Motor neuron (in vitro differentiated cells): ENCODE measurements around the gene NEBL. TPM values are rescaled to one million over a fixed set of nuclear protein-coding genes. Genes with fewer than 3 reads are reported as not detected.
A peak's percentile ranks its signal among the peaks of the same experiment; 100 is the strongest.

Source experiments
- ATAC-seq, 8 experiments: fragments of 200-7000 bp; cut with Tn5 transposase; replicated peaks in 6 of 8; 2 replicates each; pipeline ENCODE4 v1.8.0; 2021; ENCODE audit warnings: mild to moderate bottlenecking in 8 of 8, moderate library complexity in 8 of 8
- H3K27ac ChIP-seq, 2 donors: fragments of 250-450 bp; sonication (Bioruptor Pico); 2 replicates each; pipeline ENCODE4 v1.9.0; 2021; ENCODE audit warnings: antibody characterized with exemption in 2 of 2, mild to moderate bottlenecking in 2 of 2, moderate library complexity in 1 of 2
- H3K4me1 ChIP-seq, 2 donors: fragments of 250-450 bp; sonication (Bioruptor Pico); replicated peaks in 1 of 2; 2 replicates each; pipeline ENCODE4 v1.6.1; 2021; ENCODE audit warnings: antibody characterized with exemption in 2 of 2, mild to moderate bottlenecking in 2 of 2, moderate library complexity in 1 of 2
- H3K4me3 ChIP-seq, 5 donors: fragments of 250-450 bp; sonication (Bioruptor Pico); 2 replicates each; pipeline ENCODE4 v1.9.0; 2021; ENCODE audit warnings: antibody characterized with exemption in 5 of 5, mild to moderate bottlenecking in 5 of 5, moderate library complexity in 4 of 5
- WGBS, 10 experiments: fragments of 450-650 bp; shearing (Covaris generic); methylation state at CpG; one replicate each; pipeline ENCODE4 v1.0.0; 2022; 5-methylcytosine and 5-hydroxymethylcytosine counted together
- in situ Hi-C, 9 experiments: fragments of 400-800 bp; cut with MboI; loops; one replicate each; pipeline ENCODE4 v1.15.0; 2021; ENCODE audit warnings: low sequenced_read_pairs in 9 of 9, low pct_unique_long_range_greater_than_20kb in 2 of 9; ENCODE audit not compliant: unreplicated experiment in 9 of 9
- total RNA-seq, 8 experiments: library from RNA; unstranded; fragments of 300-600 nt; gene quantifications; 2 replicates each; pipeline versions ENCODE4 v1.2.3 to v1.2.4, GENCODE V29; 2022

Gene NEBL
- total RNA-seq, 8 experiments from 2014 or later = 0.97 to 76.4 (median 13.6) TPM

GRCh38 chr10:20922033-20922432 is 24.9 kb upstream of the NEBL start:
- H3K4me3 ChIP-seq = no peak overlapping the region
- in situ Hi-C loops = no loop called here

GRCh38 chr10:20920061-20920460 is 22.9 kb upstream of the NEBL start:
- H3K4me1 ChIP-seq = no peaks in the 10 kb centered on the region
- 7 to 100% (median 93%) methylated on average over 2 of the region's 2 CpGs; no CpG with 5 or more reads in 1 of the 10 experiments for WGBS, 10 experiments
- in situ Hi-C loops = no loop called here
- ATAC-seq = no peak
- no peak overlapping the region for H3K27ac ChIP-seq
- no peak overlapping the region for H3K4me3 ChIP-seq

More at GRCh38 chr10:20922033-20922432, 24.9 kb upstream of the NEBL start:
- Histone ChIP-seq H3K4me1 (no peaks in the 10 kb centered on the region), H3K27ac (no peak overlapping the region)
- peak in 4 of 8 experiments; percentile 12 to 50 (median 31) for ATAC-seq
- WGBS, 10 experiments = 33 to 90% (median 83%) methylated on average over 1 to 3 of the region's 4 CpGs; no CpG with 5 or more reads in 4 of the 10 experiments

- no peak overlapping the region for H3K27ac ChIP-seq
- H3K4me1 ChIP-seq = no peaks in the 10 kb centered on the region
- no peak overlapping the region for H3K4me3 ChIP-seq
- 4 to 100% (median 89%) methylated on average over 2 to 4 of the region's 4 CpGs for WGBS, 10 experiments
- in situ Hi-C loops = no loop called here
- ATAC-seq = no peak
Observed at GRCh38 chr10:20919481-20919880, 22.4 kb upstream of the NEBL start.

GRCh38 chr10:20916976-20917375 is 19.9 kb upstream of the NEBL start:
- H3K4me1 ChIP-seq = no peaks in the 10 kb centered on the region
- ATAC-seq = no peak
- H3K4me3 ChIP-seq = no peak overlapping the region
- H3K27ac ChIP-seq = no peak overlapping the region
- 0 to 100% (median 80%) methylated on average over 1 of the region's 1 CpG; no CpG with 5 or more reads in 1 of the 10 experiments for WGBS, 10 experiments
- in situ Hi-C loops = no loop called here

- in situ Hi-C loops = no loop called here
- no peak overlapping the region for H3K27ac ChIP-seq
- H3K4me3 ChIP-seq = no peak overlapping the region
- ATAC-seq = no peak
- H3K4me1 ChIP-seq = no peaks in the 10 kb centered on the region
- WGBS, 10 experiments = 14 to 100% (median 87%) methylated on average over 1 of the region's 1 CpG; no CpG with 5 or more reads in 4 of the 10 experiments
Observed at GRCh38 chr10:20912969-20913368, 15.9 kb upstream of the NEBL start.

- no peaks in the 10 kb centered on the region for H3K4me1 ChIP-seq
- 24 to 96% (median 70%) methylated on average over 3 to 4 of the region's 4 CpGs; no CpG with 5 or more reads in 1 of the 10 experiments for WGBS, 10 experiments
- in situ Hi-C loops = no loop called here
- ATAC-seq = peak in 3 of 8 experiments; percentile 19 to 46 (median 35)
- no peak overlapping the region for H3K4me3 ChIP-seq
- H3K27ac ChIP-seq = no peak overlapping the region
Observed at GRCh38 chr10:20911626-20912025, 14.5 kb upstream of the NEBL start.

- in situ Hi-C loops = no loop called here
- ATAC-seq = no peak
- Histone ChIP-seq H3K27ac (no peak overlapping the region), H3K4me1 (no peaks in the 10 kb centered on the region), H3K4me3 (no peak overlapping the region)
Observed at GRCh38 chr10:20909801-20910200, 12.7 kb upstream of the NEBL start.

GRCh38 chr10:20908391-20908790 is 11.3 kb upstream of the NEBL start:
- Histone ChIP-seq H3K27ac (no peak overlapping the region), H3K4me1 (no peaks in the 10 kb centered on the region), H3K4me3 (no peak overlapping the region)
- ATAC-seq = no peak
- in situ Hi-C loops = no loop called here
- WGBS, 10 experiments = 16 to 100% (median 70%) methylated on average over 1 to 3 of the region's 3 CpGs; no CpG with 5 or more reads in 1 of the 10 experiments

GRCh38 chr10:20903635-20904390 is 6.7 kb upstream of the NEBL start:
- ATAC-seq = no peak
- WGBS, 10 experiments = 3 to 100% (median 88%) methylated on average over 1 to 5 of the region's 5 CpGs
- in situ Hi-C loops = no loop called here

GRCh38 chr10:20901110-20901509 is 4.0 kb upstream of the NEBL start:
- WGBS, 10 experiments = 23 to 100% (median 89%) methylated on average over 1 to 5 of the region's 5 CpGs
- in situ Hi-C loops = no loop called here
- no peak for ATAC-seq
- H3K27ac ChIP-seq = no peak overlapping the region
- no peaks in the 10 kb centered on the region for H3K4me1 ChIP-seq
- H3K4me3 ChIP-seq = no peak overlapping the region

More at GRCh38 chr10:20903635-20904390, 6.7 kb upstream of the NEBL start:
- H3K27ac ChIP-seq = no peak overlapping the region
- H3K4me3 ChIP-seq = no peak overlapping the region
- no peaks in the 10 kb centered on the region for H3K4me1 ChIP-seq

- no peak overlapping the region for H3K4me3 ChIP-seq
- ATAC-seq = peak in 1 of 8 experiments; percentile 73
- H3K27ac ChIP-seq = no peak overlapping the region
- in situ Hi-C loops = no loop called here
- WGBS, 10 experiments = 20 to 100% (median 88%) methylated on average over 1 to 3 of the region's 3 CpGs; no CpG with 5 or more reads in 1 of the 10 experiments
- no peaks in the 10 kb centered on the region for H3K4me1 ChIP-seq
Observed at GRCh38 chr10:20898866-20899535, 1.9 kb upstream of the NEBL start.

GRCh38 chr10:20893297-20893696 is 3.8 kb downstream of the NEBL start:
- WGBS, 10 experiments = 0 to 100% (median 71%) methylated on average over 1 of the region's 1 CpG; no CpG with 5 or more reads in 1 of the 10 experiments
- H3K27ac ChIP-seq = no peak overlapping the region
- ATAC-seq = no peak
- in situ Hi-C loops = no loop called here
- peaks cover 8 to 9% of the 10 kb centered on the region in 2 donors for H3K4me1 ChIP-seq
- H3K4me3 ChIP-seq = no peak overlapping the region

GRCh38 chr10:20892796-20893195 is 4.3 kb downstream of the NEBL start:
- H3K4me3 ChIP-seq = no peak overlapping the region
- peaks cover 9 to 14% of the 10 kb centered on the region in 2 donors for H3K4me1 ChIP-seq
- in situ Hi-C loops = no loop called here
- no peak for ATAC-seq
- H3K27ac ChIP-seq = no peak overlapping the region
- 40 to 91% (median 56%) methylated on average over 1 to 2 of the region's 2 CpGs; no CpG with 5 or more reads in 4 of the 10 experiments for WGBS, 10 experiments
